Kasumi-1 (cell line): Measurements from ENCODE around the gene MORN5.

Experiments used
- DNase-seq, 2 experiments: peaks; one replicate each; lab custom pipeline; 2025; lab: John Stamatoyannopoulos, UW

Gene MORN5

GRCh38 chr9:122192261-122192875, 32.7 kb downstream of the MORN5 start:
- no peak for DNase-seq

- no peak for DNase-seq
Observed at GRCh38 chr9:122192914-122193525, 33.3 kb downstream of the MORN5 start.

- no peak for DNase-seq
Observed at GRCh38 chr9:122193651-122194050, 33.9 kb downstream of the MORN5 start.

- DNase-seq = no peak
Observed at GRCh38 chr9:122195875-122196274, 36.2 kb downstream of the MORN5 start.

GRCh38 chr9:122197426-122197825, 37.7 kb downstream of the MORN5 start:
- no peak for DNase-seq

- no peak for DNase-seq
Observed at GRCh38 chr9:122197882-122198281, 38.2 kb downstream of the MORN5 start.

GRCh38 chr9:122200960-122201595, 41.4 kb downstream of the MORN5 start:
- DNase-seq = peak; percentile 60 to 73

- peak in 1 of 2 experiments; percentile 33 for DNase-seq
Observed at GRCh38 chr9:122201641-122202040, 41.9 kb downstream of the MORN5 start.

- no peak for DNase-seq
Observed at GRCh38 chr9:122202111-122202510, 42.4 kb downstream of the MORN5 start.

GRCh38 chr9:122204055-122204454, 44.3 kb downstream of the MORN5 start:
- no peak for DNase-seq

- no peak for DNase-seq
Observed at GRCh38 chr9:122204491-122204890, 44.8 kb downstream of the MORN5 start.

GRCh38 chr9:122205176-122205575, 45.5 kb downstream of the MORN5 start:
- no peak for DNase-seq

GRCh38 chr9:122206118-122207046, 46.7 kb downstream of the MORN5 start:
- DNase-seq = no peak

GRCh38 chr9:122207096-122207495, 47.4 kb downstream of the MORN5 start:
- no peak for DNase-seq

GRCh38 chr9:122209451-122209850, 49.7 kb downstream of the MORN5 start:
- no peak for DNase-seq

GRCh38 chr9:122212473-122213004, 52.8 kb downstream of the MORN5 start:
- no peak for DNase-seq

- no peak for DNase-seq
Observed at GRCh38 chr9:122213102-122213588, 53.4 kb downstream of the MORN5 start.

- DNase-seq = peak; percentile 69 to 72
Observed at GRCh38 chr9:122213589-122214413, 54.1 kb downstream of the MORN5 start.

- no peak for DNase-seq
Observed at GRCh38 chr9:122214507-122214906, 54.8 kb downstream of the MORN5 start.

GRCh38 chr9:122215663-122216062, 56.0 kb downstream of the MORN5 start:
- no peak for DNase-seq
